Transverse colon (tissue), 4 donors: ENCODE measurements around the gene GLIS1.

ENCODE experiments used
- CTCF ChIP-seq, 5 experiments: fragments of 200-600 bp in 3 of 5; fragments of 450-650 bp in 2 of 5; sonication (generic) in 3 of 5; IDR thresholded peaks; 1 replicate in 2 of 5; 2 replicates in 3 of 5; pipeline ENCODE4 v1.5.1; 2016 to 2017; ENCODE audit warnings: antibody characterized with exemption in 5 of 5, inconsistent platforms in 3 of 5, mild to moderate bottlenecking in 2 of 5, moderate library complexity in 1 of 5
- EP300 ChIP-seq: sonication (generic); formaldehyde crosslinking; IDR thresholded peaks from one replicate; pipeline ENCODE4 v1.6.1; 2017; ENCODE audit warnings: antibody characterized with exemption, low read depth
- POLR2A ChIP-seq: fragments of 450-650 bp; IDR thresholded peaks from one replicate; pipeline ENCODE4 v1.6.1; 2016; ENCODE audit warnings: antibody characterized with exemption, mild to moderate bottlenecking, moderate library complexity
- POLR2AphosphoS5 ChIP-seq, 3 donors: sonication (generic); formaldehyde crosslinking; IDR thresholded peaks; one replicate each; pipeline ENCODE4 v1.6.1; 2016; ENCODE audit warnings: antibody characterized with exemption in 3 of 3

GRCh38 chr1:53585565-53585964 is 153.4 kb downstream of the GLIS1 start:
- TF ChIP-seq CTCF (IDR thresholded peaks at IDR 0.05) (no peak), POLR2AphosphoS5 (IDR thresholded peaks at IDR 0.05) (no peak), POLR2A (no peak), EP300 (no peak)
